Colon (tissue), 2 donors: ENCODE data around the gene RYR1.
"Not testable (repeated sequence)": the region's sequence is repeated elsewhere in the genome, so short reads cannot be mapped to it uniquely, and the experiment has no call there.

Experiments used
- FAIRE-seq: peaks from 2 replicates; lab custom pipeline; 2012; peaks lifted over from hg19 to GRCh38; lab: Jason Lieb, UNC
- donor health status: control.
- donor health status: control.

RYR1 gene

GRCh38 chr19:38514812-38515633 lies 81.5 kb downstream of the RYR1 start:
- FAIRE-seq: no peak

GRCh38 chr19:38515896-38516295 lies 82.4 kb downstream of the RYR1 start:
- no peak for FAIRE-seq

- no peak for FAIRE-seq
Observed at GRCh38 chr19:38516802-38517201, 83.3 kb downstream of the RYR1 start.

- FAIRE-seq: no peak
Observed at GRCh38 chr19:38517321-38517720, 83.8 kb downstream of the RYR1 start.

GRCh38 chr19:38517980-38518379 lies 84.5 kb downstream of the RYR1 start:
- not testable (repeated sequence) for FAIRE-seq

GRCh38 chr19:38519168-38519567 lies 85.7 kb downstream of the RYR1 start:
- FAIRE-seq: no peak

- no peak for FAIRE-seq
Observed at GRCh38 chr19:38519988-38520387, 86.5 kb downstream of the RYR1 start.

DNA sequence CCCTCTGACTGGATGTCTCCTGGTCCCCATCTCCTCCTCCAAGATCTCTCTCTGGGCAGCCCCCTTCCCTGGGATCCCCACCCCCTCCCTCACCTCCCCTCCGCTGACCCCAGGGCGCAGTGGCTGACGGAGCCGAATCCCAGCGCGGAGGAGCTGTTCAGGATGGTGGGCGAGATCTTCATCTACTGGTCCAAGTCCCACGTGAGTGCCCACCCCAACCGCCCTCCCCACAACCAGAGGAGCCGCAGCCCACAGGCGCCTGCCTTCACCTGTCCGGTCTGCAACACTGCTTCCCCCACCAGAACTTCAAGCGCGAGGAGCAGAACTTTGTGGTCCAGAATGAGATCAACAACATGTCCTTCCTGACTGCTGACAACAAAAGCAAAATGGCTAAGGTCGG lies 89.4 kb downstream of the RYR1 start:
- no peak for FAIRE-seq

- FAIRE-seq: no peak
Observed at GRCh38 chr19:38523319-38523718, 89.8 kb downstream of the RYR1 start.

DNA sequence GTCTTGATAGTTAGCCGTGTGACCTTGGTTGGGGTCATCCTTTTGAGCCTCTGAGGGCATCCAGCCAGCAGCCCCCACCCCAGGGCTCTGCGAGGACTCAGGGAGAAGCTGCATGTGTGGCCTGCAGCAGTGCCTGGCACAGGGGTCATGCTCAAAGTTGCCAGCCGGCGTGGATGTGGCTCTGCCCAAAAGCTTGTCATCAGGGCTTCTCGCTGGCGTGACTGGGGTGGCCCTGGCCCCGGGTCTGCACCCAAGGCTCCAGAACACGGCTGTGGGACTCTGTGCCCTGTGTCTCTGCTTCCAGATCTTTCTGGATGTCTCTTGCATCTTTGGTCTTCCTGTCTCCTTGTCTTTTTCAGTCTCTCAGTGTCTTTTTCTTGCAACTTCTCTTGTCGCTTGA lies 90.9 kb downstream of the RYR1 start:
- FAIRE-seq: no peak

GRCh38 chr19:38524994-38525634 lies 91.6 kb downstream of the RYR1 start:
- no peak for FAIRE-seq

DNA sequence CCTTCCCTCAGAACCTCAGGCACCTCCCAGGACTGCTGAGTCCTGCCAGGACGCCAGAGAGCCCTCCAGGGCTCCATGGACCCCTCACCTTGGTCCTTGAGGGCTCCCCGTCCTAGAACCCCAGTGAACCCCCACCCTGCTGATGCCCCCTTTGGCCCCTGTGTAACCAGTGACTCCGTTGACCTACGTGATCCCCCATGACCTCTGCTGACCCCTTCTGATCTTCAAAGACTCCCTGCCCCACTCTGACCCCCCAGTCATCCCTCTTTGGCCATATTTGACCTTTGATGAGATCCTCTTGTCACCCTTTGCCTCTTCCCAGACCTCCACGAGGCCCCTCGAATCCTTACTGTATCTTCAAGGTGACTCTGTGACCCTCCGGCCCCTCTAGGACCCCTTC lies 92.9 kb downstream of the RYR1 start:
- no peak for FAIRE-seq

- FAIRE-seq: no peak
Observed at GRCh38 chr19:38527466-38528136, 94.1 kb downstream of the RYR1 start.

- FAIRE-seq: no peak
Observed at GRCh38 chr19:38528213-38528755, 94.8 kb downstream of the RYR1 start.

- no peak for FAIRE-seq
Observed at GRCh38 chr19:38528931-38529330, 95.4 kb downstream of the RYR1 start.

DNA sequence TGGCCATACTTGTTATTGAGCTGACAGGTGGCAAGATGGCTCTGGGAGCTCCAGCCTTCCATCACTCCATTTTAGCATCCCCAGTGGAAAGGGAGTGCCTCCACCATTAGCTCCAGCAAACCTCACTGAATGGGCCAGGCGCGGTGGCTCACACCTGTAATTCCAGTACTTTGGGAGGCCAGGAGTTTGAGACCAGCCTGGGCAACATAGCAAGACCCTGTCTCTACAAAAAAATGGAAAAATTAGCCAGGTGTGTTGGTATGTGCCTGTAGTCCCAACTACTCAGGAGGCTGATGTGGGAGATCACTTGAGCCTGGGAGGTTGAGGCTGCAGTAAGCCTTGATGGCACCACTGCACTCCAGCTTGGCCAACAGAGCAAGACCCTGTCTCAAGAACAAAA lies 98.0 kb downstream of the RYR1 start:
- FAIRE-seq: no peak

GRCh38 chr19:38532939-38533338 lies 99.4 kb downstream of the RYR1 start:
- FAIRE-seq: no peak

GRCh38 chr19:38534574-38534973 lies 101.1 kb downstream of the RYR1 start:
- FAIRE-seq: no peak

DNA sequence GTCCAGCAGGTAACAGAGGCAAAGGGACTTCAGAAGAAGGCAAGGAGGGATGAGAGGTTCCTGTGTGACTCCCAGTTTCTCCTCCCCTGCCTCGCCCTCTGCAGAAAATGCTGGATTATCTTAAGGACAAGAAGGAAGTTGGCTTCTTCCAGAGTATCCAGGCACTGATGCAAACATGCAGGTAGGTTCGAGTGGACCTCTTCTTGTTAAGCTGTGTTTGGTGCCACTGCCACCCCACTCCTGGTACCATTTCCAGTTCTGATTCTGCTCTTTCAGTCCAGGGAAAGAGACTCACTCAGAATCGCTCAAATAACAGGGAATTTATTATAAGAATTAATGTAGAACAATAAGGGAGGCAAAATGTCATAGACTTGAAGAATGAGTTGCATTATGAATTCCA lies 101.7 kb downstream of the RYR1 start:
- no peak for FAIRE-seq

DNA sequence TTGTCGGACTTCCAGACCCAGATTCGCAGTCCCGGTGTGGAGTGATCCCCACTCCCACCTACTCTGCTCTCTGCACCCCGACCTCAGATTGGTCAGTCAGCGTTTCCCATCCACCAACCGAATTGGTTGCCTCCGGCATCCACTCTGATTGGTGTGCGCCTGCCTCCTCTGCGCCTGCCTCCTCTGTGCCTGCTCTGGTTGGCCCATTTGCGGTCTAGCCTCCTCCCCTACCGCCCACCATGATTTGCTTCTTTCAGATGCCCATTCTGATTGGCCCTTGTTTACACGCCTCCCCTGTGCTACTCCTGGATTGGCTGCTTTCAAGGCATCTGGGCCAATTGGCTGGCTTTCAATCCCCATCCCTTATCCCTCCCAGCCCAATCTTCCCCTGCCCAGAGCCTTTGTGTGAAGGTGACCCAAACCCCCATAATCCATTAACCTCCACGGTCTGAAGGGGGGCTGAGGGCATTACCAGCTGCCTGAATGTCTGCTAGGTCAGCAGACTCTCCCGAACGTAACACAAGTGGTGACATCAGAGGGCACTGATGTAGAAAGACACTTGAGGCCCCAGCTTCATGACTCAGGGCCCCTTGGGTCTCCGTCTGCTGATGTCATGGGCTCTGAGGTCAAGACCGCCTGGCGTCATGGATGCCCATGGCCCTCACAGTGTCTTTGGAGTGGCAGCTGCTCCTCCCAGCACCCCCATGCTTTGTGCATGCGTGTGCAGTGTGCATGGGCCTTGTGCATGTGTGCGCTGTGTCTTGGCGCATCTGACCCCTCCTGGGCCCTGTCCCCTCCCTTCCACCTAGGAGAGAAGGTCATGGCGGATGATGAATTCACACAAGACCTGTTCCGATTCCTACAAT lies 103.8 kb downstream of the RYR1 start:
- FAIRE-seq: no peak

GRCh38 chr19:38538386-38538785 lies 104.9 kb downstream of the RYR1 start:
- no peak for FAIRE-seq
